NB4 (cell line): ENCODE data around the gene MALSU1.

ENCODE experiments used
- CTCF ChIP-seq: IDR thresholded peaks from one replicate; pipeline ENCODE4 v1.5.1; 2012; ENCODE audit warnings: low read depth, low read length
- MAX ChIP-seq: IDR thresholded peaks from 2 replicates; pipeline ENCODE4 v1.6.1; 2011; ENCODE audit warnings: low read depth, low read length
- MYC ChIP-seq: IDR thresholded peaks from 2 replicates; pipeline ENCODE4 v1.6.1; 2011; ENCODE audit warnings: low read depth, low read length
- POLR2A ChIP-seq: IDR thresholded peaks from 2 replicates; pipeline ENCODE4 v1.6.1; 2011; ENCODE audit warnings: mild to moderate bottlenecking; ENCODE audit not compliant: insufficient read length; ENCODE audit errors: extremely low read depth

- no peak for TF ChIP-seq CTCF
- TF ChIP-seq MYC: peak; percentile 91
- TF ChIP-seq POLR2A: peak; percentile 98
- TF ChIP-seq MAX: peak; percentile 85
Measured at GRCh38 chr7:23298885-23299769, at the start of gene MALSU1.
